ENCODE results near the gene CACNA1H.
"Not testable (repeated sequence)": the region's sequence is repeated elsewhere in the genome, so short reads cannot be mapped to it uniquely, and the experiment has no call there.

DNA sequence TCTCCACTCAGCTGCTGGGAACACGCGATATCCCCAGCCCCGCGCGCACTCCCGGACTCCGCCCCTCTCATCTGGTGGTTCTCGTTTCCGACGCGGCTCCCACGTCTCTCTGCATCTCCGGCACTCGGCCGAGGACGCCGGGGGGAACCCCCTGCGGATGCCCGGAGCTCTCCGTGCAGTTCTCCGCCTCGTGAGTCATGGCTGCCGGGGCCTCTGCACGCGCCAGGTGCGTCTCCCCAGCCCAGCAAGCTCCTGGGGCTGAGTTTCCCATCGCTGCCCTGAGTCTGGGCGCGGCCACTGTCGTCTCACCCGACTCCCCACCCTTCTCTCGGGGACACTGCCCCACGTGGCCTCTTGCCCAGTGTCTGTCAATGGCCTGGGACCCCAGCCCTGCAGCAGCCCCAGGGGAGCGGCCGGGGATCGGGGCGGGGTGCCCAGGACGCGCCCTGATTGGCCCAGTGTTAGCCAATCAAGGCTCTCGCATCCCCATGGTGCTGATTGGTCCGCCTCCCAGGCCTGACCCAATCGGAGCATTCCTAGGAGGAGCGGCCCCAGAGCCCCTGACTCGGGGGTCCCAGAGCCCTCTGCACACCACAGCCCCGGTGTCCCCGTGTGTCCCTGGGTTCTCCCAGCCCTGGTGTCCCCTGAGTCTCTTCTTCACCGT is 100.9 kb downstream of the CACNA1H start:
- not testable (repeated sequence) for TF ChIP-seq EZH2phosphoT487 (IDR thresholded peaks at IDR 0.05; ENCODE audit: insufficient read depth, low read depth); EZH2 (IDR thresholded peaks at IDR 0.05; ENCODE audit: insufficient read depth, poor library complexity, severe bottlenecking)

All from GM23248 (cell line).